ENCODE measurements around the gene SIRPG. TPM values are rescaled to one million over a fixed set of nuclear protein-coding genes. Genes with fewer than 3 reads are reported as not detected.

The SIRPG gene
- total RNA-seq, 4 donors from 2014 or later: 2.5 to 26.9 (median 3.8) TPM; not detected in 1

GRCh38 chr20:1652104-1652503 is 5.5 kb downstream of the SIRPG start:
- Histone ChIP-seq H3K4me3 (no peak overlapping the region), H3K4me1 (no peaks in the 10 kb centered on the region), H3K27me3 (no peaks in the 10 kb centered on the region), H3K9me3 (no peaks in the 10 kb centered on the region), H3K36me3 (no peaks in the 10 kb centered on the region), H3K27ac (no peak overlapping the region)
- in situ Hi-C loops (cut with MboI; ENCODE audit: low pct_ligation_motif_present in 1 of 4, low pct_unique_long_range_greater_than_20kb in 1 of 4, low sequenced_read_pairs in 3 of 4): no loop called here
- intact Hi-C loops (cut with DNase I; ENCODE audit: low total_unique reads): no loop called here
- TF ChIP-seq POLR2A (IDR thresholded peaks at IDR 0.05) (no peak), EP300 (IDR thresholded peaks at IDR 0.05; ENCODE audit: low read depth) (no peak), CTCF (IDR thresholded peaks at IDR 0.05) (no peak), POLR2AphosphoS5 (IDR thresholded peaks at IDR 0.05) (no peak)
- WGBS, 2 donors (ENCODE audit: low coverage in 1 of 2): 44 to 73% methylated on average over 1 of the region's 1 CpG
- DNase-seq: no peak

GRCh38 chr20:1651268-1652058 is 6.1 kb downstream of the SIRPG start:
- Histone ChIP-seq H3K36me3 (no peaks in the 10 kb centered on the region), H3K27ac (no peak overlapping the region), H3K4me1 (no peaks in the 10 kb centered on the region), H3K27me3 (no peaks in the 10 kb centered on the region), H3K9me3 (no peaks in the 10 kb centered on the region), H3K4me3 (no peak overlapping the region)
- TF ChIP-seq EP300 (IDR thresholded peaks at IDR 0.05; ENCODE audit: low read depth) (no peak), POLR2AphosphoS5 (IDR thresholded peaks at IDR 0.05) (no peak), CTCF (IDR thresholded peaks at IDR 0.05) (no peak), POLR2A (IDR thresholded peaks at IDR 0.05) (no peak)
- DNase-seq: no peak
- in situ Hi-C loops (cut with MboI; ENCODE audit: low pct_ligation_motif_present in 1 of 4, low pct_unique_long_range_greater_than_20kb in 1 of 4, low sequenced_read_pairs in 3 of 4): no loop called here
- intact Hi-C loops (cut with DNase I; ENCODE audit: low total_unique reads): no loop called here
- 20 to 56% methylated on average over 1 to 3 of the region's 3 CpGs for WGBS, 2 donors (ENCODE audit: low coverage in 1 of 2)

GRCh38 chr20:1648101-1648500 is 9.5 kb downstream of the SIRPG start:
- no peak for DNase-seq
- no peak for TF ChIP-seq EP300 (IDR thresholded peaks at IDR 0.05; ENCODE audit: low read depth)
- no peak for TF ChIP-seq CTCF (IDR thresholded peaks at IDR 0.05)
- no peak for TF ChIP-seq POLR2AphosphoS5 (IDR thresholded peaks at IDR 0.05)
- no peak for TF ChIP-seq POLR2A (IDR thresholded peaks at IDR 0.05)
- in situ Hi-C loops (cut with MboI; ENCODE audit: low pct_ligation_motif_present in 1 of 4, low pct_unique_long_range_greater_than_20kb in 1 of 4, low sequenced_read_pairs in 3 of 4): no loop called here

GRCh38 chr20:1646975-1647431 is 10.6 kb downstream of the SIRPG start:
- Histone ChIP-seq H3K9me3 (no peaks in the 10 kb centered on the region), H3K27ac (no peak overlapping the region), H3K4me1 (no peaks in the 10 kb centered on the region), H3K4me3 (no peak overlapping the region), H3K27me3 (no peaks in the 10 kb centered on the region), H3K36me3 (no peaks in the 10 kb centered on the region)
- in situ Hi-C loops (cut with MboI; ENCODE audit: low pct_ligation_motif_present in 1 of 4, low pct_unique_long_range_greater_than_20kb in 1 of 4, low sequenced_read_pairs in 3 of 4) (no loop called here), intact Hi-C loops (cut with DNase I; ENCODE audit: low total_unique reads) (no loop called here)
- TF ChIP-seq EP300 (IDR thresholded peaks at IDR 0.05; ENCODE audit: low read depth): no peak
- no peak for TF ChIP-seq POLR2A (IDR thresholded peaks at IDR 0.05)
- no peak for TF ChIP-seq CTCF (IDR thresholded peaks at IDR 0.05)
- no peak for TF ChIP-seq POLR2AphosphoS5 (IDR thresholded peaks at IDR 0.05)
- DNase-seq: no peak
- 85% methylated on average over 3 of the region's 3 CpGs; no CpG with 5 or more reads in 1 of the 2 donors for WGBS, 2 donors (ENCODE audit: low coverage in 1 of 2)

More at GRCh38 chr20:1648101-1648500, 9.5 kb downstream of the SIRPG start:
- no peak overlapping the region for H3K27ac ChIP-seq
- H3K9me3 ChIP-seq: no peaks in the 10 kb centered on the region
- H3K27me3 ChIP-seq: no peaks in the 10 kb centered on the region
- no peak overlapping the region for H3K4me3 ChIP-seq
- H3K36me3 ChIP-seq: no peaks in the 10 kb centered on the region
- no peaks in the 10 kb centered on the region for H3K4me1 ChIP-seq
- 59 to 64% methylated on average over 4 to 5 of the region's 5 CpGs for WGBS, 2 donors (ENCODE audit: low coverage in 1 of 2)
- intact Hi-C loops (cut with DNase I; ENCODE audit: low total_unique reads): no loop called here
